ENCODE data around the gene PPM1J. TPM values are rescaled to one million over a fixed set of nuclear protein-coding genes. Genes with fewer than 3 reads are reported as not detected.

PPM1J gene
- total and polyA plus RNA-seq, 9 of the 15 experiments (the other 6 are each of a cell fraction or from before 2014, with no cell fraction given) = 0.25 to 10.5 (median 4.2) TPM

DNA sequence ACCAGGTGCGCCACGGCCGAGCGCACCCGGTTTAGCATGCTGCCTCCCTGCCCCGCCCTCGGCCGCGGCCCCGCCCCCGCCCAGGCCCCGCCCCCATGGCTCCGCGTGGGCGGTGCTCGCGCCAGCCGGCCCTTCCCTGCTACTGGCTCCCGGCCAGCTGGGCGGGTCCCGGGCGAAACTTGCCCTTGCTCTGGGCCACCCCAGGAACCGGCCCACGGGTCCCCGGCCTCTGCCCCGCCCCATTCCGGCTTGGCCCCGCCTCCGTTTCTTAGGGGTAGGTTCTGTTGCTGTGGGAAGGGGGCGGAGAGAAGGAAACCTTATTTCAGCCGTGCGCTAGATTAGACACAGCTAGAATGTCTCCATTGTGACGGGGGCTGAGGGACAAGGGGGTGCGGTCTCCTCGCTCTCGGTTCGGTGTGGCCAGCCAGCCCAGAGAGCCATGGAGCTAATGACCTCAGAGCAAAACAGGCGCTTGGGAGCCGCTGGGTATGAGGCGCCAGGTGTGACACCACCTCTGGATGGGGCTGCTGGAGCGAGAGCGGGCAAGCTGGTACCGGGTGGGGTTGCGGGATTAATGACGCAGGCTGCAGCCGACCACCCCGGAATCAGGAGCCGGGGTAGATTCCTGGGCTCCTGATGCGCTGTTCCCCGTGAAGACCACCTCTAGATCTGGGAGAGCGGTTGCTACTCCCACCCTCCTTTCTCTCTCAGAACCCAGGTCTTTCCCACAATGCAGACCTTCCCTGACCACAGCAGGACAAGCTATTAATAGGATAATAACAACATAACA is at the start of gene PPM1J (continued):
- no peak for TF ChIP-seq TFAM (CRISPR knock-in tag; conservative IDR thresholded peaks at IDR 0.05)
- TF ChIP-seq ZFP91 (CRISPR knock-in tag; IDR thresholded peaks at IDR 0.05) = no peak
- no peak for TF ChIP-seq ESRRB (CRISPR knock-in tag; IDR thresholded peaks at IDR 0.05; ENCODE audit: borderline replicate concordance)
- TF ChIP-seq ZNF75A (CRISPR knock-in tag; IDR thresholded peaks at IDR 0.05) = no peak
- TF ChIP-seq XRCC3 (IDR thresholded peaks at IDR 0.05) = no peak
- TF ChIP-seq RNF2 (IDR thresholded peaks at IDR 0.05) = no peak
- TF ChIP-seq DMBX1 (CRISPR knock-in tag; IDR thresholded peaks at IDR 0.05; ENCODE audit: borderline replicate concordance) = no peak
- TF ChIP-seq ZNF707 (CRISPR knock-in tag; conservative IDR thresholded peaks at IDR 0.05) = no peak
- no peak for TF ChIP-seq TEAD2 (tag; IDR thresholded peaks at IDR 0.05)
- TF ChIP-seq SMAD1 (IDR thresholded peaks at IDR 0.05; ENCODE audit: low read depth, low read length, partially characterized antibody) = peak; percentile 7
- no peak for TF ChIP-seq ZNF583 (CRISPR knock-in tag; IDR thresholded peaks at IDR 0.05)
- TF ChIP-seq ZNF695 (CRISPR knock-in tag; IDR thresholded peaks at IDR 0.05) = no peak
- TF ChIP-seq MITF (IDR thresholded peaks at IDR 0.05) = no peak
- TF ChIP-seq ZNF174 (CRISPR knock-in tag; IDR thresholded peaks at IDR 0.05) = no peak
- TF ChIP-seq MTA3 (IDR thresholded peaks at IDR 0.05; ENCODE audit: borderline replicate concordance) = peak; percentile 16; the same call in 1 of the 2 replicates
